Omental fat pad (tissue), 4 donors: ENCODE measurements around the gene PLEKHA1. TPM values are rescaled to one million over a fixed set of nuclear protein-coding genes. Genes with fewer than 3 reads are reported as not detected.

Experiments used
- ATAC-seq: fragments of 150-250 bp; one replicate; pipeline ENCODE4 v1.9.1; 2016; ENCODE audit warnings: mild to moderate bottlenecking, moderate library complexity; ENCODE audit not compliant: low FRiP score
- DNase-seq: peaks from one replicate; pipeline ENCODE4 v3.0.0-alpha.2; 2019; ENCODE audit warnings: low spot score
- CTCF ChIP-seq, 3 donors: fragments of 450-650 bp; IDR thresholded peaks; one replicate each; pipeline ENCODE4 v1.5.1; 2016 to 2017; ENCODE audit warnings: antibody characterized with exemption in 3 of 3, mild to moderate bottlenecking in 3 of 3, moderate library complexity in 2 of 3
- small RNA-seq: library from RNA; depleted of rRNA; stranded (forward); fragments of <200 nt; gene quantifications from one replicate; pipeline ENCODE3, GENCODE V24; 2016
- total RNA-seq, 4 donors: library from RNA; depleted of rRNA; stranded (reverse); fragments of >200 nt; gene quantifications; one replicate each; pipeline ENCODE4 v1.1.0, GENCODE V29; 2016

PLEKHA1 gene
- total RNA-seq, 4 donors from 2014 or later = 22.9 to 30.8 (median 26.8) TPM

GRCh38 chr10:122480146-122480833 is 105.8 kb downstream of the PLEKHA1 start:
- no peak for TF ChIP-seq CTCF (IDR thresholded peaks at IDR 0.05)
- ATAC-seq (no peak), DNase-seq (no peak)

GRCh38 chr10:122481296-122482056 is 107.0 kb downstream of the PLEKHA1 start:
- no peak for ATAC-seq
- no peak for DNase-seq
- no peak for TF ChIP-seq CTCF (IDR thresholded peaks at IDR 0.05)

Small RNA genes lying within 50 kb of the gene (small RNA-seq; reads per million reads assigned to genes)
- gene MIR3941 (not detected), gene RNU6-728P (not detected)

Other genes with a start within 250 kb of the PLEKHA1 start
- under 1 TPM in 1 of 4 donors, not detected in 3; 0.37 TPM for gene BTBD16, start 103.4 kb upstream of the PLEKHA1 start, total RNA-seq
- gene ARMS2, start 79.9 kb downstream of the PLEKHA1 start, total RNA-seq = not detected
- 100 to 1,000 TPM in 3 of 4 donors, 10 to 100 TPM in 1; 92.8 to 402 (median 260) TPM for gene HTRA1, start 86.8 kb downstream of the PLEKHA1 start, total RNA-seq
- gene DMBT1, start 186.0 kb downstream of the PLEKHA1 start, total RNA-seq = under 1 TPM in 2 of 4 donors, not detected in 2; 0.06 to 0.28 TPM